T-helper 2 cell (primary cell): ENCODE measurements around the gene ZDHHC14.
"Not testable (repeated sequence)": the region's sequence is repeated elsewhere in the genome, so short reads cannot be mapped to it uniquely, and the experiment has no call there.

Source experiments
- DNase-seq, 5 experiments: peaks; one replicate each; pipeline versions ENCODE4 v3.0.0 to v3.0.0-alpha.2; 2012 to 2022

The ZDHHC14 gene

GRCh38 chr6:157467339-157467738 is 86.3 kb downstream of the ZDHHC14 start:
- not testable (repeated sequence) for DNase-seq

- no peak for DNase-seq
Measured at GRCh38 chr6:157468054-157468453, 87.1 kb downstream of the ZDHHC14 start.

GRCh38 chr6:157468574-157468973 is 87.6 kb downstream of the ZDHHC14 start:
- DNase-seq = no peak

GRCh38 chr6:157469378-157469777 is 88.4 kb downstream of the ZDHHC14 start:
- DNase-seq = no peak

GRCh38 chr6:157471077-157471686 is 90.2 kb downstream of the ZDHHC14 start:
- DNase-seq = no peak

- DNase-seq = no peak
Measured at GRCh38 chr6:157471895-157472686, 91.1 kb downstream of the ZDHHC14 start.

- DNase-seq = no peak
Measured at GRCh38 chr6:157476797-157477196, 95.8 kb downstream of the ZDHHC14 start.

GRCh38 chr6:157478926-157479325 is 97.9 kb downstream of the ZDHHC14 start:
- DNase-seq = no peak

- no peak for DNase-seq
Measured at GRCh38 chr6:157479464-157480303, 98.7 kb downstream of the ZDHHC14 start.

GRCh38 chr6:157481189-157481864 is 100.3 kb downstream of the ZDHHC14 start:
- no peak for DNase-seq

- DNase-seq = no peak
Measured at GRCh38 chr6:157481865-157482249, 100.9 kb downstream of the ZDHHC14 start.

- no peak for DNase-seq
Measured at GRCh38 chr6:157483770-157484169, 102.8 kb downstream of the ZDHHC14 start.

GRCh38 chr6:157484181-157484580 is 103.2 kb downstream of the ZDHHC14 start:
- no peak for DNase-seq

- DNase-seq = peak in 2 of 5 experiments; percentile 23 to 61
Measured at GRCh38 chr6:157486572-157486971, 105.6 kb downstream of the ZDHHC14 start.

GRCh38 chr6:157487110-157487773 is 106.3 kb downstream of the ZDHHC14 start:
- no peak for DNase-seq

- DNase-seq = no peak
Measured at GRCh38 chr6:157488058-157488457, 107.1 kb downstream of the ZDHHC14 start.

- DNase-seq = no peak
Measured at GRCh38 chr6:157488716-157489118, 107.7 kb downstream of the ZDHHC14 start.

- DNase-seq = no peak
Measured at GRCh38 chr6:157490611-157491269, 109.8 kb downstream of the ZDHHC14 start.

GRCh38 chr6:157491571-157492232 is 110.7 kb downstream of the ZDHHC14 start:
- DNase-seq = no peak

- DNase-seq = no peak
Measured at GRCh38 chr6:157492249-157492648, 111.3 kb downstream of the ZDHHC14 start.

- no peak for DNase-seq
Measured at GRCh38 chr6:157492741-157493140, 111.8 kb downstream of the ZDHHC14 start.
